Caco-2 (cell line): ENCODE measurements around the gene CARNS1. TPM values are rescaled to one million over a fixed set of nuclear protein-coding genes. Genes with fewer than 3 reads are reported as not detected.

ENCODE experiments used
- BruUV-seq: library from RNA; stranded (reverse); fragments of 400-500 nt; replicated peaks from 2 replicates; lab custom pipeline; 2021; lab: Mats Ljungman, UMichigan
- CTCF ChIA-PET: fragments of 300-600 bp; sonication (Branson Sonifier 250); formaldehyde crosslinking; loops from one replicate; lab custom pipeline; 2022; ENCODE audit warnings: antibody characterized with exemption; lab: Charles Lee
- POLR2A ChIA-PET: fragments of 300-600 bp; sonication (Branson Sonifier 250); formaldehyde crosslinking; loops from one replicate; lab custom pipeline; 2022; ENCODE audit warnings: antibody characterized with exemption; lab: Charles Lee
- DNase-seq, 2 experiments: peaks; one replicate each; pipeline versions ENCODE4 v3.0.0 to v3.0.0-alpha.2; 2020 to 2022
- H3K27me3 ChIP-seq: replicated peaks from 2 replicates; pipeline ENCODE4 v1.6.0; 2011; ENCODE audit warnings: low read length; ENCODE audit not compliant: control insufficient read depth, insufficient read depth
- H3K36me3 ChIP-seq: 2 replicates; pipeline ENCODE4 v1.5.1; 2011; ENCODE audit warnings: low read length; ENCODE audit not compliant: control insufficient read depth, insufficient read depth
- H3K4me1 ChIP-seq: fragments of 250-450 bp; sonication (Bioruptor Pico); 2 replicates; pipeline ENCODE4 v1.5.1; 2020; ENCODE audit warnings: mild to moderate bottlenecking
- H3K4me3 ChIP-seq: 2 replicates; pipeline ENCODE4 v1.5.1; 2011; ENCODE audit warnings: low read depth, mild to moderate bottlenecking, control low read depth, low read length
- H3K9me3 ChIP-seq: fragments of 250-450 bp; sonication (Bioruptor Pico); 2 replicates; pipeline ENCODE4 v1.5.1; 2020; ENCODE audit warnings: mild to moderate bottlenecking, moderate library complexity
- H3K27ac Mint-ChIP-seq: one replicate; pipeline ENCODE4 v1.8.0; 2022; ENCODE audit warnings: mixed read lengths; ENCODE audit not compliant: unreplicated experiment
- H3K27me3 Mint-ChIP-seq: one replicate; pipeline ENCODE4 v1.8.0; 2022; ENCODE audit warnings: mixed read lengths; ENCODE audit not compliant: insufficient read depth, unreplicated experiment
- H3K36me3 Mint-ChIP-seq: one replicate; pipeline ENCODE4 v1.8.0; 2022; ENCODE audit warnings: mild to moderate bottlenecking, mixed read lengths; ENCODE audit not compliant: insufficient read depth, unreplicated experiment
- H3K4me1 Mint-ChIP-seq: one replicate; pipeline ENCODE4 v1.8.0; 2022; ENCODE audit warnings: low read depth, mixed read lengths; ENCODE audit not compliant: unreplicated experiment
- H3K4me3 Mint-ChIP-seq: one replicate; pipeline ENCODE4 v1.8.0; 2022; ENCODE audit warnings: mild to moderate bottlenecking, moderate library complexity, mixed read lengths; ENCODE audit not compliant: unreplicated experiment
- H3K9me3 Mint-ChIP-seq: one replicate; pipeline ENCODE4 v1.8.0; 2022; ENCODE audit warnings: mixed read lengths; ENCODE audit not compliant: unreplicated experiment
- CTCF ChIP-seq, 2 experiments: fragments of 200-600 bp in 1 of 2; IDR thresholded peaks; 1 replicate in 1 of 2; 2 replicates in 1 of 2; pipeline versions ENCODE4 v1.5.1 to v1.8.0; 2011 to 2022; ENCODE audit warnings: antibody characterized with exemption in 1 of 2, control low read depth in 1 of 2, inconsistent platforms in 1 of 2, low read depth in 1 of 2, low read length in 1 of 2, mild to moderate bottlenecking in 1 of 2, moderate library complexity in 1 of 2; ENCODE audit not compliant: insufficient read depth in 1 of 2, severe bottlenecking in 1 of 2, unreplicated experiment in 1 of 2
- intact Hi-C: fragments of 100-400 bp; cut with micrococcal nuclease; formaldehyde crosslinking; loops from one replicate; pipeline ENCODE4 v1.10.0; 2022; ENCODE audit not compliant: unreplicated experiment
- total RNA-seq: library from RNA; stranded (reverse); gene quantifications from 2 replicates; pipeline ENCODE4 v1.2.3, GENCODE V29; 2022

CARNS1 gene
- total RNA-seq, 1 experiment from 2014 or later: 0.09 TPM

DNA sequence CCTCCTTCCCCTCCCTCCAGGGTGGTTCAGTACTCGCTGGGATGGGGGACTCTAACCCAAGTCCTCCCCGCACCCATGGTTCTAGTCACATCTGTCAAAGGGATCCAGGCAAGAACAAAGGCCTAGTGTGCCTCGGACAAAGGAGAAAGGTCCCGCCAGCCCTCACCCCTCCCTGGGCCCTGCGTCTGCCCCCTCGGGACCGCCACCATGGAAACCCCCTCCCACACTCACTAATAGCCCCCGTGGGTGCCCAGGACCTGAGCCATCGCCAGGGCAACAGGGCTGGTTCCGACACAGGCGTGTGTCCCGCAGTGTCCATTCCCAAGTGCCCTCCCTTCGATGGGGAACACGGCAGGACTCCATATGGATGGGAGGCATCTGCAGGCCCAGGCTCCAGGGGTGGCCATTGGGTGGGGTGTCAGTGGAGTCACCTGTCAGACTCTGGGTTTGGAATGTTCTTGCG is 5.1 kb upstream of the CARNS1 start:
- H3K9me3 Mint-ChIP-seq: no peaks in the 10 kb centered on the region
- H3K27me3 ChIP-seq: no peaks in the 10 kb centered on the region
- no peak overlapping the region for H3K4me3 ChIP-seq
- peaks cover 6% of the 10 kb centered on the region for H3K36me3 Mint-ChIP-seq
- DNase-seq: no peak
- H3K4me3 Mint-ChIP-seq: no peak overlapping the region
- H3K27me3 Mint-ChIP-seq: no peaks in the 10 kb centered on the region
- no peak overlapping the region for H3K27ac Mint-ChIP-seq
- H3K4me1 ChIP-seq: peaks cover 4% of the 10 kb centered on the region; the same call in 1 of the 2 replicates
- intact Hi-C loops: no loop called here
- H3K4me1 Mint-ChIP-seq: peaks cover 11% of the 10 kb centered on the region
- POLR2A ChIA-PET: no interaction called here
- CTCF ChIA-PET: no interaction called here
- no TSS peak for BruUV-seq
- H3K36me3 ChIP-seq: no peaks in the 10 kb centered on the region
- no peak for TF ChIP-seq CTCF (IDR thresholded peaks at IDR 0.05; ENCODE audit: insufficient read depth in 1 of 2, low read depth in 1 of 2, low read length in 1 of 2, severe bottlenecking in 1 of 2, unreplicated experiment in 1 of 2)
- no peaks in the 10 kb centered on the region for H3K9me3 ChIP-seq

DNA sequence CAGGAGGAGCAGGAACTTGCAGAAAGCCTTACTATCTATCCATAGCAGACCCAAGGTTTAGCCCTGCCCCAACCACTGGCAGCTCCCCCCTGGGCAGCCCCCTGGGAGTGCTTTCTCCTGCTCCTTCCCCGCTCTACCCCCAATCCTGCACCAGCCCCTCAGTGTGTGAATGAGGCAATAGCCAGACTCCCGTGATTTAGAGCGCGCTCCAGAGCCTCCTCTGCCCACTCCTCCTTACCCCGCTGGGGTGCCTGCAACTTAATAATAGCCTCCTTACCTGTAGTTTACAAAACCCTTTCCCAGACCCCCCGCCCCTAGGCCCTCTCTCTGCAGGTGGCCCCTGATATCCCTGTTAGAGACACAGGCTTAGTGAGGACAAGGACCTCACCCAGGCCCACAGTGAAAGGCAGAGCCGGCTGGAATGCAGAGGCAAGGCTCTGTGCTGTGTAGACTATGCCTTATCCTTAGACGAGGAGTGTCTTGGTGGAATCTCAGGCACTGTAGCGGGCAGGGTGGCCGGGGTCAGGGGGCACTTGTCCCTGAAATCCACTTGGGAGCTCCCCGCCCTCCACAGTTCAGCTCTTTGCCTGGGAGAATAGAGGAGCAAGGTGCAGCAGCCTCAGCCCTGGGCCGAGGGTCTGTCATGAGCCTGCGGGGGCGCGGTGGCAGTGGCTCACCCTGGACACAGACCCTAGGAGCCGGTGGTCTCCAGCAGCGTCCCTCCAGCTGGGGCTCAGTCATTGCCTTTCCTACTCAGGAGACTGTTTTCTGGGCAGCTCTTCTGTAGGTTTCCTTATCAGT is 4.3 kb upstream of the CARNS1 start:
- ChIA-PET CTCF (interaction anchor here (4.8 kb wide), 1 partner anchor 10 kb away, joined by 27 read pairs; the partner anchor contains the start of gene PPP1CA), POLR2A (interaction anchor here (0.6 kb wide), 1 partner anchor 9 kb away, joined by 5 read pairs; no protein-coding TSS in a partner anchor)
- no TSS peak for BruUV-seq
- Mint-ChIP-seq H3K4me1 (peaks cover 15% of the 10 kb centered on the region), H3K36me3 (peaks cover 9% of the 10 kb centered on the region), H3K27me3 (no peaks in the 10 kb centered on the region), H3K9me3 (no peaks in the 10 kb centered on the region), H3K4me3 (no peak overlapping the region), H3K27ac (no peak overlapping the region)
- peaks cover 4% of the 10 kb centered on the region; the same call in 1 of the 2 replicates for H3K4me1 ChIP-seq
- no peaks in the 10 kb centered on the region for H3K9me3 ChIP-seq
- H3K4me3 ChIP-seq: no peak overlapping the region
- TF ChIP-seq CTCF (IDR thresholded peaks at IDR 0.05; ENCODE audit: insufficient read depth in 1 of 2, low read depth in 1 of 2, low read length in 1 of 2, severe bottlenecking in 1 of 2, unreplicated experiment in 1 of 2): no peak
- intact Hi-C loops: no loop called here
- no peak for DNase-seq
- H3K27me3 ChIP-seq: no peaks in the 10 kb centered on the region
- no peaks in the 10 kb centered on the region for H3K36me3 ChIP-seq

- no peak for TF ChIP-seq CTCF (IDR thresholded peaks at IDR 0.05; ENCODE audit: insufficient read depth in 1 of 2, low read depth in 1 of 2, low read length in 1 of 2, severe bottlenecking in 1 of 2, unreplicated experiment in 1 of 2)
- no TSS peak for BruUV-seq
- no peak for DNase-seq
- Histone ChIP-seq H3K36me3 (no peaks in the 10 kb centered on the region), H3K9me3 (no peaks in the 10 kb centered on the region), H3K27me3 (no peaks in the 10 kb centered on the region), H3K4me3 (no peak overlapping the region), H3K4me1 (peaks cover 4% of the 10 kb centered on the region; the same call in 1 of the 2 replicates)
- Mint-ChIP-seq H3K4me1 (peaks cover 18% of the 10 kb centered on the region), H3K4me3 (no peak overlapping the region), H3K9me3 (no peaks in the 10 kb centered on the region), H3K27ac (no peak overlapping the region), H3K27me3 (no peaks in the 10 kb centered on the region), H3K36me3 (peaks cover 6% of the 10 kb centered on the region)
- ChIA-PET CTCF (interaction anchor here (4.8 kb wide), 1 partner anchor 11 kb away, joined by 27 read pairs; the partner anchor contains the start of gene PPP1CA), POLR2A (interaction anchor here (0.6 kb wide), 1 partner anchor 10 kb away, joined by 5 read pairs; no protein-coding TSS in a partner anchor)
- intact Hi-C loops: loop anchor here (1.0 kb wide), 1 partner anchor 10 kb away; no protein-coding TSS in a partner anchor
Measured at GRCh38 chr11:67411785-67412152, 3.7 kb upstream of the CARNS1 start.
